IPS DF 19.7 (cell line): ENCODE results near the gene SLC13A3.

Source experiments
- DNase-seq: peaks from one replicate; pipeline ENCODE4 v3.0.0-alpha.2; 2013; ENCODE audit warnings: low read depth, low spot score

SLC13A3 gene

DNA sequence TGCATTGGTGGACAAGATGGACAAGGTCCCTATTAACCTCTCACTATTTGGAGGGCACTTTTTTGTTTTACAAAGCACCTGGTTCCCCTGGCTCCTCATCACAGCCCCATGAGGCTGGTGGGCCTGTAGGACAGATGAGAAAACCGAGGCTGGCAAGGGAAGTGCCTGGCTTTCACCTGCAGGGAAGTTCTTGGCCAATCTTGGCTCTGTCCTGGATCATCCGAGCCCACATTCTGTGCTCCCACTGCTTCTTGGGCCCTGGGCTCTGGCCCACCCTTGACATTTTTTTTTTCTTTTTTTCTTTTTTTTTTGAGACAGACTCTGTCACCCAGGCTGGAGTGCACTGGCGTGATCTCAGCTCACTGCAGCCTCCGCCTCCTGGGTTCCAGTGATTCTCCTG lies 14.7 kb downstream of the SLC13A3 start:
- no peak for DNase-seq

DNA sequence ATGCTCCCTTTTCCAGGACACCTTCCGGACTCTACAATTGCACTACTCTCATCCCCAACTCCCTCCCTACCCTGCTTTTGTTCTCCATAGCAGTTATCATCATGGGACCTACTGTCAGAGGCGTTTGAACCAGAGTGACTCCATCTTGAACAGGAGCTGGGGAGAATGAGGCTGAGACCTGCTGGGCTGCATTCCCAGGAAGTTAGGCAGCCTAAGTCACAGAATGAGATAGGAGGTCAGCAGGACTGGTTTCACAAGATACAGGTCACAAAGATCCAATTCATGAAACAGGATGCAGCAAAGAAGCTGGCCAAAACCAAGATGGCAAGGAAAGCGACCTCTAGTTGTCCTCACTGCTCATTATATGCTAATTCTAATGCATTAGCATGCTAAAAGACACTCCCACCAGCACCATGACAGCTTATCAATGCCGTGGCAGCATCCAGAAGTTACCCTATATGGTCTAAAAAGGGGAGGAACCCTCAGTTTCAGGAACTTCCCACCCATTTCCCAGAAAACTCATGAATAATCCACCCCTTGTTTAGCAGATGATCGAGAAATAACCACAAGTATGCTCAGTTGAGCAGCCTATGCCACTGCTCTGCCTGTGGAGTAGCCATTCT lies 15.6 kb downstream of the SLC13A3 start:
- no peak for DNase-seq

DNA sequence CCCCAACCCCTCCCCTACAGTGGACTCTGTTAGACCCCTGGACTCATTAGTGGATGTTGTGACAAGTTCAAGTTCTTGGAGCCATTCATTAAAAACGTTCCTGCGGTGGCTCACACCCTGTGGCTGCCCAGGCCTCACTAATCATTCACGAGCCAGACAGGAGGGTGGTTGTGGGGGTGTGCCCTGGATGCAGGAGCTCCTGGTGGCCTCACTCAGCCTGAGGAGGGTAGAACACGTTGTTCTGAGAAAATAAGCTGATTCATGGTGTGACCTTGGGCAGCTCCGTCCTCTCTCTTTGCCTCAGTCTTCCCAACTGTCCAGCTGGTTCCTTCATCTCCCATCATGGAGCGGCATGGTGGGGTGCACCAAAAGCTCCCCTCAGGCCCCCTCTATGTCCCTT lies 16.7 kb downstream of the SLC13A3 start:
- no peak for DNase-seq

DNA sequence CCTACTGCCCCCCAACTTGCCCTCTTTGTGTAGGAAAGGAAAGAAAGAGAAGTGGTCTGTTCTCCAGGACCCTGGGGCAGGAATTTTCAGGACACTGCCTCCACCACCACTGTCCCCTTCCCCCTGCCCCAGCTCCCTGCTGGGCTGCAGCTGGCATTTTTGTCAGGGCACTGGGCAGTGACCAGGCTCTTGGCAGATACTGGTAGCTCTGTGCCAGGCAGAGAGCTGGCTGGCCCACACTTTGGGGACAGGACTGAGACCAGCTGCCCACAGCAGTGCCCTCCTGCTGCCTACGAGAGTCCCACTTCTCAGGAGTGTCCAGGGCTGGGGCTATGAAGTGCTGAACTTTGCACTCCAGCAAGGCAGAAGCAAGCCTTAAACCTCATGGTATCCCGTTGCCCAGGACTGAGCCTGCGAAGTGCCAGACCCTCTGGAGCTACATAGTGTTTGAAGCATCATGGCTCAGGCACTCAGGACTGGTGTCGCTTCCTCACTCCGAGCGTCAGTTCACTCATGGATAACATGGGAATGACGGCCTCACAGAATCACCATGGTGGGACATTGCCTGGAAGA lies 19.3 kb downstream of the SLC13A3 start:
- DNase-seq: no peak

DNA sequence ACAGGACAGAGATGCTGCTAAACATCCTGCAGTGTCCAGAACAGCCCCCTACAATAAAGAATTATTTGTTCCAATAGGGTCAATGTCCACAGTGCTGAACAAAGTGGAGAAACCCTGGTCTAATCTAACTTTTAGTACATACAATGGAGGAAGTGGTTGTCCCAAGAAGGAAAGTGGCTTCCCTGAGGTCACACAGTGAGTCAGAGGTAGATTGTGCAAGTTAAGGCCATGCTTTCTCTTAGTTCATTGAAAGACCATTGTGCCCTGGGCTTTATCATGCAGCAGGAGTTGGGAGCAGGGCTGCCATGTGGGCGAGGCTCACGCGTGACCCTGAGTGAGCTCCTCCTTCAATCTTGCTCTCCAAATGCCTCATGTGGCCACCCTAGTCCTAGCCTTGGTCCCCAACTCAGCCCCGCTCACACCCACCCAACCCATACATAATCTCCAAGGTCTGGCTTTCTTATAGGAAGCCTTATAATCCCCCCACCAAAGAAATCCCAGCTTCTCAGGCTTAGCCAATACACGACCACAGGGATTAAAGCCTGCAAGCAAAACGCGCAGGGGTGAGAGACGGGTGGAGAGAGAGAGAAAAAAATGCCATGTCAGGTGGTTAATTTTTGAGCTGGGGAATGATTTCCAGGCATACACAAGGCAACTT lies 19.9 kb downstream of the SLC13A3 start:
- DNase-seq: no peak

DNA sequence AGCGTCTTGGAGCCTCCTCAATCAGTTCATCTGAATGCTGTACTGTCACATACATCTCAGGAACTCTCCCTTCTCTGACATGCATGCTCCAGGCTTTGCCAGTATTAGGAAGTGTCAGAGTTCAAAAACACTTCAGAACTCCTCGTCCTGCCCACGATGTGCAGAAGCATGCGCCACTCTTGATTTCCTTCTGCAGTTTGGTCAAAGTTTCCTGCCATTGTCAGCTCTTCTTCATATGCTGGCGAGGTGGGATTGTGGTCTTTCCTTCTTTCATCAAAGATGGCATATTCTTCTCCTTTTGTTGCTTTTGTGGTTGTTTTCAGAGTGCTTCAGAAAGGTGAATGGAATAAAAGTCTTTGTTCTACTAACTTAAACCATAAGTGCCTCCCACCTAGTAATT lies 21.0 kb downstream of the SLC13A3 start:
- DNase-seq: no peak

DNA sequence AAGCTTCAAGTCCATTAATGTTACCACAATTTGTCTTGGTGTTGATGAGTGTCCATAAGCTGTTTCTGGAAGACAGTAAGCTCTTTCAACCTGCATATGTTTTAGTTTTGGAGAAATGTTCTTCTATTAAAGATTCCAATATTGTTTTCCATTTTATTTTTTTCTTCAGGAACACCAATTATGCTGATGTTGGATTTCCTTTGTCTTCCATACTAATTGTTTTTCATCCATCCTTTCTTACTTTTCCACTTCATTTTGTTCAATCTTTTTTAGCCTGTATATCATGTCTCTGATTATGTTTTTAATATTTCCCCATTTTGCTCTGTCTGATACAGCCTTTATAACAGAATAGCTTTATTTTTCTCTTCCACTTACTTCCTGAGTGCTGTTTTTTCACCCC lies 21.9 kb downstream of the SLC13A3 start:
- DNase-seq: no peak

DNA sequence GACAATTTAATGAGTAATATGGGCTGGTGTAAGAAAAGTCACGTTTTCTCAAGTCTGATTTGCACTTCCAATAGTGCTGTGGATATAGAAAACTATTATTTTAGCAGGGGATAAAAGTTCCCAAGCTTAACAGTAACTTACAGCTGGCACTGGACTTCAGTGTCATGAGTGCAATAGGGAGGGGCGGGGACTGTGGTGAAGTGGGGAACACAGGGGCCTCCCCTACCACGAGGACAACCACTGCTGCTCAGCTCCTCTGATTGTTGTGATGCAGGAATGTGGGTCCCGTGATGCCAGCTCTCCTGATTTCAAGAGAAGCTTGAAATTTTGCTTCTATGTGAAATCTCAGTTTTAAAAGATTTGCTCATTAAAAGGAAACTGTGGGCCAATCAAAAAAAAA lies 24.0 kb downstream of the SLC13A3 start:
- DNase-seq: no peak

DNA sequence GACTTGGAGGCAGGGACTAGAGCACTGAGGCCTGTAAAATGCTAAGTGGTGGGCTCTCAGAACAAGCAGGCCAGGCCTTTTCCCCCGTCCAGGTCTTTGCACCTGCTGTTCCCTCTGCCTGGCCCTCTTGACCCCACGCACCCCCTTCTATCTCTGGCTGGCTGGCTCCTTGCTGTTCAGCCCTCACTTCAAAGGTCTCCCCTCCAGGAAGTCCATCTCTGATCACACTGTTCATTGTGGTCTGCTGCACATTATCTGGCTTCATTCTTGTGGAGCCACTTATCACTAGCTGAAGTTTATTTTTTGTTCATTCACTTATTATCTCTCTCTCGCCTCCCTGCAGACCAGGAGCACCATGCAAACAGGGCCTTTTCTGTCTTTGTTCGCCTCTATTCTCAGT lies 24.5 kb downstream of the SLC13A3 start:
- no peak for DNase-seq

DNA sequence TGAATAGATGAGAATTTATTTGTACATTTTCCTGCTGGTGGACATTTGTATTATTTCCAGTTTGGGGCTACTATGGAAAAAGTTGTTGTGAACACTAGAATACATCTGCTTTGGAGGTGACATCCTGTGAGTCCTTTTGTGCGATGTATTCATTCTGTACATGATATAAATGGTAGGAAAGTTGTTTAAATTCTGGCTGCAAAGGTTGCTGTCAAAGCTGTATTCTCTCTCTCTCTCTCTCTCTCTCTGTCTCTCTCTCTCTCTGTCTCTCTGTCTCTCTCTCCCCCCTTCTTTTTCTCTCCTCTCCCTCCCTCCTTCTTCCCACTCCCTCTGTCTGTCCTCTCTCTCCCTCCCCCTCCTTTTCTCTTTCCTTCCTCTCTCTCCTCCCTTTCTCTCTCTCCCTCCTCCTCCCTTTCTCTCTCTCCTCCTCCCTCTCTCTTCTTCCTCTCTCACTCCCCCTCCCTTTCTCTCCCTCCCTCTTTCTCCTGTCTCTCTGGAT lies 25.3 kb downstream of the SLC13A3 start:
- no peak for DNase-seq

DNA sequence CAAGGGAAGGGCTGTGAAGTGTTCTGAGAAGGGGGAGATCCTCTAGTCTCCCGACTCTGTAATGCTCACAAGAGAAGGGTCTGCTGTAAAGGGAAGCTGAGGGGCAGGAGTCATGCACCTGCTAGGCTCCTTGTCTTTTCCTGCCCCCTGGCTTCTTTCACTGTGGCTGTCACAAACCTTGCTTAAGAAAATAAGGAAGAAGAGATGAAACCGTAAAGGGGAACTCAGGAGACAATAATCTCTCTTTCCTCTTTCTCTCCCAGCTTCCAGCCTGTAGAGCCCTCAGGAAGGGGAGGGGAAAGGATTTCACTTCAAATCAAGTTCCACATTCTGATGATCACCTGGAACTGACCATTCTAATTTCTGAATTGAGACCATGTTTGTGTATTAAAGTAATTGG lies 26.3 kb downstream of the SLC13A3 start:
- DNase-seq: no peak

DNA sequence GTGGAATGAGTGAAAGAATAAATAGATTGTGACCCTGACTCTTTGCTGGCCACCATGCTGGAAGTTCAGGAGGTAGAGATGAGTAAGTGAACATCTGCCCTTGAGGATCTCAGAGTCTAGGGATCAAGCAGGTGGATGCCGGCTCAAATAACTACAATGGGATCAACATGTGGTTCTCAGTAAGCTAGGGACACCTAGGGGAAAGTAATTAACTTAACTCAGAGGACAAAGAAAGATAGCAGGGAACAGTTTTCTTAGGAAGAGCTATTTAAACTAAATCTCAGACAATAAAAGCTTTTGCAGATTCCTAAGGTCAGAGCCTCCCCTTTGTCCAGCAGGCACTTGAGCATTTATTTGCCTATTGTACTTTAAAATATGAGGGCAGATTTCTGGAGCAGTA lies 29.1 kb downstream of the SLC13A3 start:
- peak; percentile 35 for DNase-seq

DNA sequence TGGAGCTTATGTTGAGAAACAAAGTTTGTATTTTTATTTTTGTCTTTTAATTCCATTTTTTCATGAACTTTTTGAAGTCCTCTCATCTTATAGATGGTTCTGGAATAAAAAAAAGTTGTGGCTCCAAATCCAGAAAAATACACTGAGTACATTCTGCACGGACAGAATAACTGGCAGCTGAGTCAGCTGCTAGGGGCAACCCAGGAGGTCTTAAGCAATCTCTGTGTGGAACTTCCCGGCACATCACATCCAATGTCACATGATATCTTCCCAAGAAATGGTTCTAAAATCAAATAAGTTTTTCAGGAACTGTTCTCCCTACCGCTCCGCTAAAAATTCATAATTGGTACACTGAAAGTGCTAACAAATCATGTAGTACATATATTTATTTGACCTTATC lies 29.8 kb downstream of the SLC13A3 start:
- no peak for DNase-seq

DNA sequence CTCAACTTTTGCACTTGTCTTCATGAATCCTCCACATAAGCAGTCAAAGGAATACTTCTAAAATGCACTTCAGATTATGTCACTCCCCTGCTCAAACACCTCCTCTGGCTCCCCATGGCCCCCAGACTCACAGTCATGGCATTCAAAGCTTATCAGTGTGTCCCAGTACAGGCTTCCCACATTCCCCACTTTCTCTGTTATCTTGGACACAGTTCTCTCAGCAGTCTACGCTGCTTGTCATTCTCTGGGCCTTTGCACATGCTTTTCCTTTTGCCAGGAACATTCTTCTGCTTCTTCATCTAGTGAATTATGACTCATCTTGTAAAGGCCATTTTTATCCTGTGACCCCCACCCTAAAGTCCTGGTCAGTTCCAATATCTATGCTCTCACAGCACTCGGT lies 31.8 kb downstream of the SLC13A3 start:
- no peak for DNase-seq

DNA sequence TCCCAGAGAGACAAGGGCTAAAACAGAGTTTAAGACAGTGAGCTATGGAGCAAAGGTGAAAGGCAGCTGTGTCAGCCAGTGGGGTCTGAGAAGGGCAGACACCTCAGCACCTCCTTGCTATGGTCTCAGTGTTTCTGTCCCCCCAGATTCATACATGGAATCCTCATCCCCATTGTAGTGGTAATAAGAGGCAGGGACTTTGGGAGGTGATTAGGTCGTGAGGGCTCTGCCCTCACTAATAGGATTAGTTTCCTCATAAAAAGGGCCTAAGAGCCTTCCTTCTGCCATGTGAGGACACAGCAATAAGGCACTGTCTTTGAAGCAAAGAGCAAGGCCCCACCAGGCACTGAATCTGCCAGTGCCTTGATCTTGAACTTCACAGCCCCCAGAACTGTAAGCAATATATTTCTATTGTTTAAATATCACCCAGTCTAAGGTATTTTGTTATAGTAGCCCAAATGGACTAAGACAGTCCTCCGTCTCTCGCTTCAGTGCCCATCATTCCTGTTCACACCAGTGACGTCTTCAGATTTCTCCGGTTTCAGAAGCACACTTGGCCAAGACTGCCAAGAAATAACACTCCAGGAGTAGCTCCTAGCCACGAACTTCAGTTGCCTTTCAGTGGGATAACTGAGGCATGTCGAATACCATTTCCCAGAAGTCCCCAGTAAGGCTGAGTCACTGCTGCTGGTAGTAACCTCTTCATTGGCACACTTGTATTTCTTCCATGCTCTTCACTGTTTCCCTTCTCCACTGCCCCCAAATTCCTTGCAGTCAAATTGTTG lies 32.8 kb downstream of the SLC13A3 start:
- no peak for DNase-seq

DNA sequence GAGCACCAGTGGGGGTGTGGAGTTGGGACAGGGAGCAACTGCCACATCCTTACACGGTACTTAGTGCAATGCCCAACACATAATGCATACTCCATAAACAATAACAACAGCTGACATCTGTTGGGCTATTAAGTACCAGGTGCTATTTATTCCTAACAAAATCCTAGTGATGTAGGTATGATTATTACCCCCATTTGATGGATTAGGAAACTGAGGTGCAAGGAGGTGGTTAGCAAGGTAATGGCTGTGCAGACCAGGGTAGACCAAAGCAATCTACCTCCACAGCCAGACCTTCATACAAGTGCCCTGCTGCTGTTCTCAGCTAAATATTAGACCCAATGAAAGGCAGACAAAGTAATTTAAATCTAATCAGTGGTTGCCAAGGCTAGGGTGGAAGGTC lies 36.8 kb downstream of the SLC13A3 start:
- DNase-seq: no peak

DNA sequence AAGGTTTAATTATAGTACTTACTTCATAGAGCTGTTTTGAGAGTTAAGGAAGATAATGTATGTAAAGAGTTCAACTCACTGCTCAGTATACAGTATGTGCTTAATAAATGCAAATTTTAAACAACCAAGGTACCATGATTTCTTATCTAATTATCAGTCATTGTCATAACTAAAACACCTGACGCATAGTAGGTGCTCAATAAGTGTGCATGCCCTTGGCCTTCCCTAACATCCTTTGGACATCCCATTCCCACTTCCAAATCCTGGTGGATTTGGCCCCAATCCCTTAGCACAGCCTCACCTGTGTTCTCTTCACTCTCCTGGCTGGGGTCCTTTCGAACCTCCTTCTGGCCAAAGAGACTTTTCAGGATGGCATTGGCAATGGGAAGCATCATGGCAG lies 41.1 kb downstream of the SLC13A3 start:
- no peak for DNase-seq

DNA sequence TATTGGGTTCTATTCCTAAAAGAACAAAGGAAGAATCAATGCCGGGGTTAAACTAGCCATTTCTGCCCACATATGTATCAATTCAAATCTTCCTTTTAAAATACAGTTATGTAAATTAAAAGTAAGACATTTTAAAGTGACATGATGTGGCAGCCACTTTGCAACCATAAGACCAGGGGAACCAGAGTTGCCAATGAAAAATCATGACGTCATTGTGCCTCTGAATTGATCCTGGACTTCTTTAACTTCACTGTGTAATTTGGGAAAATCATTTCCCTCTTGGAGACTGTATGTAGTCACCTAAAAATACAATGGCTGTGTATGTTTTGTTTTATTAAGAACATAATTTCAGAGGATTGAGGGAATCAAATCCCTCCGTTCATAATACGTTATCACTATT lies 42.2 kb downstream of the SLC13A3 start:
- DNase-seq: no peak

DNA sequence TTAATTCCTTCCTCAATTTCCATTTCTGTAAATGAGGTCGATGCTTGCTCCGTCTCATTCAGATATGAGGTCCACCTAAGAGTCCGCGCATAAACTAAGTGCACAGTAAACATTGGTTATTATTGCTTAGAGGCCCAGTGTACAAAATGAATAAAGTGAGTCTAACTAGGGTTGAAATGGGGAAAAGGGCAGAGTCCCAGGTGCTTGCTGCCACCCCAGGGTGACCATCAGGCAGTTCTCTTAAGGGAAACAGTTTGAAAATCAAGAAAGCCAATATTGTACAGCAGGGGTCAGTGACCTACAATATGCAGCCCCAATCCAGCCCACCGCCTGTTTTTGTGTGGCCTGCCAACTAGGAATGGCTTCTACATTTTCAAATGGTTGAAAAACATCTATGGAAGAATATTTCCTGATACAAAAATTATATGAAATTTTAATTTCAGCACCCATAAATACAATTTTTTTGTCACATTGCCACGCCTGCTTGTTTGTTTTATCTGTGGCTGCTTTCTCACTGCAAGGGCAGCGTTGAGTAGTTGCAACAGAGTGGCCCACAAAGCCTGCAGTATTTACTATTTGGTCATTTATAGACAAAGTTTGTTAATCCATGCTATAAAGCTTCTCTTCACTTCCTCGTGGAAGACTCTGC lies 43.3 kb downstream of the SLC13A3 start:
- DNase-seq: no peak

DNA sequence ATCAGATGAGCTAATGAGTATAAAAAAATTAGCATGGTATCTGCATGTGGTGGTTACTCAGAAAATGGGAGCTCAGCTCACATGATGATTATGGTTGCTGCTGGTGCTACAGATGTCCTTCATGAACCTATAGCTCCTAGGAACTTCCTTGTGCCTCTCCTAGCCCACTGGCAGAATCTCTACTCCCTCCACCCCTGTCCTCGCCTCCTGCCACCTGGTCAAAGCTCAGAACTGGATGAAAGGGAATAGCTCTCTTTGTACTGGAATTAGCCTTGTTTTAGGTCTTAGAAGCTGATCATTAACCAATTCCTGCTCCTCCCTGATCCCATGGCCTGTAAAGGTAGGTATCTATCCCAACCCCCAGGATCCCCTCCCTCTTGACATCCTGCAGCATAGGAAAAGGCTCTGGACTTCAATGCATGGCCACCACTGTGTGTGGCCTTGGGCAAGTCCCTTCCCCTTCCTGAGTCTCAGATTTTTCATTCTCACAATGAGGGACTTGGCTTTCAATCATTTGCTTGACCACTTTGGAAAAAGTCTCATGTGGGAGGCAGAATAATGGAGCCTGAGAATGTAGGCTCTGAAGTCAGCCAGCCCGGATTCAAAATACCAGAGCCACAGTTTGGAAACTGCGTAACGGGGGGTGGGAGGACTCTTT lies 43.9 kb downstream of the SLC13A3 start:
- DNase-seq: no peak

DNA sequence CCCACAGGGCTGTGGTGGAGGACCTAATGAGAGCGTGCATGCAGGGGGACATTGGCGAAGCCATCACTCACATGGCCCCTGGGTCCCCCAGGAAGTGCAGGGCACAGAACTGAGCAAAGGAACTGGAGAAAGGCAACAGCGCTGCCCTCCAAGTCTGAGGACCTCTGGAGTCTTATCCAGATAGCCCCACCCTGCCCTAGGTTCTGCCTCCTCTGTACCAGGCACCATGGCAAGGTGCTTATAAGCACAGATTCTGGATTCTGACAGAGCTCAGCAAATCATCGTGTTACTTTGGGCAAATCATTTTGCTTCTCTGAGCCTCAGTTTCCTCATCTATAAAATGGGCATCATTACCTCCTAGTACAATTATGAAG lies 44.5 kb downstream of the SLC13A3 start:
- DNase-seq: no peak
